ENCODE data around the gene THAP10. TPM values are rescaled to one million over a fixed set of nuclear protein-coding genes. Genes with fewer than 3 reads are reported as not detected.

THAP10 gene
- polyA plus RNA-seq, 3 donors, result 0.12 to 0.30 (median 0.15) TPM

- H3K9me3 ChIP-seq (replicated peaks in 1 of 2; ENCODE audit: control insufficient read depth in 1 of 2, insufficient read depth in 1 of 2, low read length in 2 of 2), result peaks cover 0 to 9% of the 10 kb centered on the region in 2 donors
- no peaks in the 10 kb centered on the region for H3K79me2 ChIP-seq (ENCODE audit: insufficient read depth, low read length)
- Mint-ChIP-seq H3K27ac (no peak overlapping the region), H3K4me3 (no peak overlapping the region), H3K4me1 (peaks cover 4% of the 10 kb centered on the region), H3K9me3 (peaks cover 0 to 10% (median 2%) of the 10 kb centered on the region in 7 donors), H3K36me3 (peaks cover 4 to 6% of the 10 kb centered on the region in 2 donors), H3K27me3 (ENCODE audit: low read depth in 3 of 3) (peaks cover 31 to 51% (median 40%) of the 10 kb centered on the region in 3 donors)
- H3K4me3 ChIP-seq (replicated peaks in 1 of 3; ENCODE audit: low read depth in 2 of 3, low read length in 3 of 3), result no peak overlapping the region
- H2AFZ ChIP-seq (ENCODE audit: insufficient read depth, low read depth, low read length, poor library complexity, severe bottlenecking), result no peak overlapping the region
- no peak overlapping the region for H3K4me2 ChIP-seq (replicated peaks; ENCODE audit: extremely low read depth, low read length, poor library complexity, severe bottlenecking)
- H4K20me1 ChIP-seq (ENCODE audit: insufficient read depth, low read length), result no peaks in the 10 kb centered on the region
- no peak for TF ChIP-seq CTCF (IDR thresholded peaks at IDR 0.05)
- no peaks in the 10 kb centered on the region for H3K36me3 ChIP-seq (replicated peaks in 1 of 2; ENCODE audit: control insufficient read depth in 1 of 2, insufficient read depth in 2 of 2, low read length in 2 of 2)
- no CpG with 5 or more reads among the region's 3 CpGs for WGBS (ENCODE audit: insufficient coverage)
- DNase-seq, result no peak
- peaks cover 30 to 39% of the 10 kb centered on the region in 2 donors for H3K27me3 ChIP-seq (ENCODE audit: control insufficient read depth in 2 of 2, insufficient read depth in 2 of 2, low read length in 2 of 2)
- no peak overlapping the region for H3K9ac ChIP-seq (ENCODE audit: insufficient read depth, low read length, poor library complexity, severe bottlenecking)
- H3K4me1 ChIP-seq (ENCODE audit: control insufficient read depth in 1 of 2, insufficient read depth in 2 of 2, low read length in 2 of 2), result peaks cover 5 to 7% of the 10 kb centered on the region in 2 donors
- intact Hi-C loops (cut with micrococcal nuclease), result no loop called here
- no peak overlapping the region for H3K27ac ChIP-seq (ENCODE audit: low read depth in 1 of 2, low read length in 2 of 2)
Measured at GRCh38 chr15:70857562-70858285, 34.5 kb downstream of the THAP10 start.

GRCh38 chr15:70856884-70857561 is 35.2 kb downstream of the THAP10 start:
- 100% methylated on average over 3 of the region's 5 CpGs for WGBS (ENCODE audit: insufficient coverage)
- peaks cover 0 to 11% of the 10 kb centered on the region in 2 donors for H3K9me3 ChIP-seq (replicated peaks in 1 of 2; ENCODE audit: control insufficient read depth in 1 of 2, insufficient read depth in 1 of 2, low read length in 2 of 2)
- no peaks in the 10 kb centered on the region for H4K20me1 ChIP-seq (ENCODE audit: insufficient read depth, low read length)
- Mint-ChIP-seq H3K27me3 (ENCODE audit: low read depth in 3 of 3) (peaks cover 38 to 58% (median 47%) of the 10 kb centered on the region in 3 donors), H3K4me1 (peaks cover 4% of the 10 kb centered on the region), H3K27ac (peak overlapping the region in 1 of 7 donors; percentile 51), H3K36me3 (peaks cover 4 to 6% of the 10 kb centered on the region in 2 donors), H3K9me3 (peaks cover 0 to 10% (median 2%) of the 10 kb centered on the region in 7 donors), H3K4me3 (no peak overlapping the region)
- H3K4me3 ChIP-seq (replicated peaks in 1 of 3; ENCODE audit: low read depth in 2 of 3, low read length in 3 of 3), result no peak overlapping the region
- H3K4me1 ChIP-seq (ENCODE audit: control insufficient read depth in 1 of 2, insufficient read depth in 2 of 2, low read length in 2 of 2), result peaks cover 5 to 7% of the 10 kb centered on the region in 2 donors
- no peak overlapping the region for H2AFZ ChIP-seq (ENCODE audit: insufficient read depth, low read depth, low read length, poor library complexity, severe bottlenecking)
- H3K9ac ChIP-seq (ENCODE audit: insufficient read depth, low read length, poor library complexity, severe bottlenecking), result no peak overlapping the region
- H3K27me3 ChIP-seq (ENCODE audit: control insufficient read depth in 2 of 2, insufficient read depth in 2 of 2, low read length in 2 of 2), result peaks cover 37 to 46% of the 10 kb centered on the region in 2 donors
- DNase-seq, result no peak
- intact Hi-C loops (cut with micrococcal nuclease), result no loop called here
- TF ChIP-seq CTCF (IDR thresholded peaks at IDR 0.05), result no peak
- H3K79me2 ChIP-seq (ENCODE audit: insufficient read depth, low read length), result no peaks in the 10 kb centered on the region
- H3K4me2 ChIP-seq (replicated peaks; ENCODE audit: extremely low read depth, low read length, poor library complexity, severe bottlenecking), result no peak overlapping the region
- no peaks in the 10 kb centered on the region for H3K36me3 ChIP-seq (replicated peaks in 1 of 2; ENCODE audit: control insufficient read depth in 1 of 2, insufficient read depth in 2 of 2, low read length in 2 of 2)
- H3K27ac ChIP-seq (ENCODE audit: low read depth in 1 of 2, low read length in 2 of 2), result no peak overlapping the region
